ENCODE results near the gene GMDS. TPM values are rescaled to one million over a fixed set of nuclear protein-coding genes. Genes with fewer than 3 reads are reported as not detected.

The GMDS gene
- total and polyA plus RNA-seq, 4 donors = 7.3 to 28.3 (median 16.1) TPM

- TF ChIP-seq, protein P1, sequence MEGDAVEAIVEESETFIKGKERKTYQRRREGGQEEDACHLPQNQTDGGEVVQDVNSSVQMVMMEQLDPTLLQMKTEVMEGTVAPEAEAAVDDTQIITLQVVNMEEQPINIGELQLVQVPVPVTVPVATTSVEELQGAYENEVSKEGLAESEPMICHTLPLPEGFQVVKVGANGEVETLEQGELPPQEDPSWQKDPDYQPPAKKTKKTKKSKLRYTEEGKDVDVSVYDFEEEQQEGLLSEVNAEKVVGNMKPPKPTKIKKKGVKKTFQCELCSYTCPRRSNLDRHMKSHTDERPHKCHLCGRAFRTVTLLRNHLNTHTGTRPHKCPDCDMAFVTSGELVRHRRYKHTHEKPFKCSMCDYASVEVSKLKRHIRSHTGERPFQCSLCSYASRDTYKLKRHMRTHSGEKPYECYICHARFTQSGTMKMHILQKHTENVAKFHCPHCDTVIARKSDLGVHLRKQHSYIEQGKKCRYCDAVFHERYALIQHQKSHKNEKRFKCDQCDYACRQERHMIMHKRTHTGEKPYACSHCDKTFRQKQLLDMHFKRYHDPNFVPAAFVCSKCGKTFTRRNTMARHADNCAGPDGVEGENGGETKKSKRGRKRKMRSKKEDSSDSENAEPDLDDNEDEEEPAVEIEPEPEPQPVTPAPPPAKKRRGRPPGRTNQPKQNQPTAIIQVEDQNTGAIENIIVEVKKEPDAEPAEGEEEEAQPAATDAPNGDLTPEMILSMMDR (IDR thresholded peaks at IDR 0.05; ENCODE audit: control extremely low read depth, extremely low read depth) = no peak
- ATAC-seq (ENCODE audit: insufficient read depth, low FRiP score) = no peak
- Histone ChIP-seq H3K9ac (ENCODE audit: insufficient read depth in 1 of 2, low read length in 2 of 2) (no peak overlapping the region), H3K36me3 (ENCODE audit: control insufficient read depth in 4 of 4, insufficient read depth in 4 of 4, low read length in 4 of 4) (no peaks in the 10 kb centered on the region), H3K4me3 (no peak overlapping the region), H3K27ac (ENCODE audit: low read depth in 1 of 2, low read length in 1 of 2) (no peak overlapping the region), H3K27me3 (ENCODE audit: control insufficient read depth in 3 of 3, insufficient read depth in 3 of 3, low read length in 2 of 3) (peaks cover 0 to 13% (median 12%) of the 10 kb centered on the region in 3 donors), H3K4me1 (ENCODE audit: control insufficient read depth in 5 of 5, insufficient read depth in 5 of 5, low read length in 5 of 5) (peaks cover 0 to 6% (median 0%) of the 10 kb centered on the region in 5 donors), H3K9me3 (ENCODE audit: control insufficient read depth in 4 of 4, insufficient read depth in 3 of 4, low read length in 3 of 4) (no peaks in the 10 kb centered on the region)
- DNase-seq = no peak
- 98% methylated on average over 2 of the region's 2 CpGs for WGBS, 2 donors
Observed at GRCh38 chr6:1854296-1854695, 391.1 kb downstream of the GMDS start.

GRCh38 chr6:1853761-1854160, 391.6 kb downstream of the GMDS start:
- WGBS, 2 donors = 81 to 83% methylated on average over 1 of the region's 1 CpG

DNA sequence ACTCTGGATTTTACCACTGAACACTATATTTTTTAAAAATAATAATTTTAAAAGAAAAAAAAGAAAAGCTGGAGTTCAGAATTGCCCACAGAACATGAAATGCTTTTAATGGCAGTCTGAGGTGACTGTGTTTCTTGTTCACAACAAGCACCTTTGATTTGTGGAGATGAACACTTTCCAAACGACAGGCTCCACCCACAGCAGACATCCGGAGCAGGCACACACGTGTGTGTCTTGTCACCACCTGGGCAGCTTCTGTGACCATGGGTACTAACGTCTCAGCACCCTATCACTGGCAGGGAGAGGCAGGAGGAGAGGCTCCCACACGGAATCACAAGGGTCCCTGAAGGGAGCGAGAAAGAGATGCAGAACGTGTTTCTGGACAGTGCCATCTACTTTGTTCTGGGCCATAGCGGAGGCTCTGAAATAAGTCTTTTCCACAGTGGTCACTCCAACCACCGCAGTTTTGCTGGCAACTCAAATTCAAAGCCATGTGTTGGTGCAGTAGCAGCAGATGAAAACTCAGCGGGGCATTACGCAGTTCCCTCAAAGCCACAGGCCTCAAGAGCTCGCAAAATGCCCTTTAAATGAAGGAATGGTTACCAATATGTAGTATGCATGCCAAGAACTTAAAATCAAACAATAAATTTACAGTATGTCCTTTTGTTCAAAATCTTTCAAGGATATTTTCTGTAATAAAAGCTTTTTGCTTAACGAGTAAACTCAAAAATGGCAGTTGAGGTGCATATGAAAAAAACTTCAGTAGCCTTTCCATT, 393.5 kb downstream of the GMDS start:
- WGBS, 2 donors = 91 to 92% methylated on average over 13 of the region's 13 CpGs

More at GRCh38 chr6:1853761-1854160, 391.6 kb downstream of the GMDS start:
- TF ChIP-seq, protein P1 (IDR thresholded peaks at IDR 0.05; ENCODE audit: control extremely low read depth, extremely low read depth) = no peak
- DNase-seq = no peak
- Histone ChIP-seq H3K4me3 (no peak overlapping the region), H3K36me3 (ENCODE audit: control insufficient read depth in 4 of 4, insufficient read depth in 4 of 4, low read length in 4 of 4) (no peaks in the 10 kb centered on the region), H3K9ac (ENCODE audit: insufficient read depth in 1 of 2, low read length in 2 of 2) (no peak overlapping the region), H3K9me3 (ENCODE audit: control insufficient read depth in 4 of 4, insufficient read depth in 3 of 4, low read length in 3 of 4) (no peaks in the 10 kb centered on the region), H3K4me1 (ENCODE audit: control insufficient read depth in 5 of 5, insufficient read depth in 5 of 5, low read length in 5 of 5) (peaks cover 0 to 6% (median 0%) of the 10 kb centered on the region in 5 donors), H3K27ac (ENCODE audit: low read depth in 1 of 2, low read length in 1 of 2) (no peak overlapping the region), H3K27me3 (ENCODE audit: control insufficient read depth in 3 of 3, insufficient read depth in 3 of 3, low read length in 2 of 3) (peaks cover 0 to 12% (median 10%) of the 10 kb centered on the region in 3 donors)
- ATAC-seq (ENCODE audit: insufficient read depth, low FRiP score) = no peak

More for the DNA sequence above, 393.5 kb downstream of the GMDS start:
- Histone ChIP-seq H3K9ac (ENCODE audit: insufficient read depth in 1 of 2, low read length in 2 of 2) (no peak overlapping the region), H3K27me3 (ENCODE audit: control insufficient read depth in 3 of 3, insufficient read depth in 3 of 3, low read length in 2 of 3) (peaks cover 0 to 9% (median 8%) of the 10 kb centered on the region in 3 donors), H3K4me3 (no peak overlapping the region), H3K36me3 (ENCODE audit: control insufficient read depth in 4 of 4, insufficient read depth in 4 of 4, low read length in 4 of 4) (no peaks in the 10 kb centered on the region), H3K27ac (ENCODE audit: low read depth in 1 of 2, low read length in 1 of 2) (no peak overlapping the region), H3K4me1 (ENCODE audit: control insufficient read depth in 5 of 5, insufficient read depth in 5 of 5, low read length in 5 of 5) (peaks cover 0 to 6% (median 0%) of the 10 kb centered on the region in 5 donors), H3K9me3 (ENCODE audit: control insufficient read depth in 4 of 4, insufficient read depth in 3 of 4, low read length in 3 of 4) (no peaks in the 10 kb centered on the region)
- ATAC-seq (ENCODE audit: insufficient read depth, low FRiP score) (no peak), DNase-seq (no peak)
- TF ChIP-seq, protein P1 (IDR thresholded peaks at IDR 0.05; ENCODE audit: control extremely low read depth, extremely low read depth) = no peak

Measured in lung (tissue), 12 donors.